HCEC 1CT (cell line): ENCODE results near the gene CLEC6A.
"Not testable (repeated sequence)": the region's sequence is repeated elsewhere in the genome, so short reads cannot be mapped to it uniquely, and the experiment has no call there.

Experiments used
- DNase-seq: peaks from one replicate; pipeline ENCODE4 v3.0.0-alpha.2; 2017

Gene CLEC6A

DNA sequence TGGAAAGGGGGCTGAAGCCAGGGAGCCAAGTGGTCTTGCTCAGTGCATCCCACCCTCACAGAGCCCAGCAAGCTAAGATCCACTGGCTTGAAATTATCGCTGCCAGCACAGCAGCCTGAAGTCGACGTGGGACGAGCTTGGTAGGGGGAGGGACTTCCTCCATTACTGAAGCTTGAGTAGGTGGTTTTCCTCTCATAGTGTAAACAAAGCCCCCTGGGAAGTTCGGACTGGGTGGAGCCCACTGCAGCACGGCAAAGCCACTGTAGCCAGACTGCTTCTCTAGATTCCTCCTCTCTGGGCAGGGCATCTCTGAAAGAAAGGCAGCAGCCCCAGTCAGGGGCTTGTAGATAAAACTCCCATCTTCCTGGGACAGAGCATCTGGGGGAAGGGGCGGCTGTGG is 40.3 kb downstream of the CLEC6A start:
- DNase-seq: not testable (repeated sequence)

DNA sequence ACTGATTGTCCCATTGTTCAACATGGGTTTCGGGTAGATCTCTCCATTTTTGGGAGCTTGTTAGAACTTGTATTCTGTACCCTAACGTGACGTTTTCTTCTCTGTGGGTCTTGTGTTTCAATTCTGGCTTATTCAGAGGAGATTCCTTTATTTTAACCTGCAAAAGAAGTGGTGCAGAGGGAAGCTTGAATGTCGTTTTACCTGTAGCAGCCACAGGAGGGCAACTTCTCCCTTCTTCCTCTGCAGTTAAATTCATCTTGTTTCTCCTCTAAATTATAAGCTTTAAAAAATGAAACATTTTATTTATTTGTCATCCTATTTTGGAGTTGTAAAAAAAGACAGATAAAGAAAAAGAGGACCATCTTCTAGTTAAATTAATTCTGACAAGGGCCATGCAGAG is 43.9 kb downstream of the CLEC6A start:
- no peak for DNase-seq

DNA sequence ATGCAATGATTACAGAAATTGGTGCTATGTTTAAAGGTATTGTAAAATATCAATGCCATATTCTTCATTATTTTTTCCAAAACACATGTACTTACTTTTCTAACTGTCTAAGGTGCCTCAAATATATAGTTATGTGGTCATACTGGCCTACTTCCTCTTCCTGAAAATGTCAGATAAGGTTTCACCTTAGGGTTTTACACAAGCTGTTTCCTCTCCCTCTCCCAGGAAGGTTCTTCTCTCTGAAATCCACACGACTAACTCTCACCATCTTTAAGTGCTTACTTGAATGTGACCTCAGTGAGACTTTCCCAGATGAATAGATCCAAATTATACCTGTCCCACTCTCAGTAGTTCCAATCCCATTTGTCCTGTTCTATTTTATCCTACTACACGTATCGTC is 46.0 kb downstream of the CLEC6A start:
- DNase-seq: no peak

DNA sequence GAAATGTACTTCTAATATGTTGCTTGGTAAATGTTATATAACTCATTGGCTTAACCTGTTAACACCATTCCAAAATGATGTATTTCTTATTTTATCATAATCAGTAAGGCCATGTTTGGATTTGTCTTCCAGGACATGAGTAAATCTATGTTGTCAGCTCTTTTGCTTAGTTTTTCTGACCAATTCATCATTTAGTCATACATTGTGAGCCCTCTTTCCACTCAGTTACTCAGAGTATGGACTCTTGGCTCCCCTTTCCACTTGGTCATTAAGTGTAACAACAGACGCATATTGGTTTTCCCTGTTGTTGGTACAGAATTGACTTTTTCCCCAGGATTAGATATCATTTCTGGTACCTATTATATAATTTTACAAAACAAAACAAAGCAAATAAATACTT is 48.6 kb downstream of the CLEC6A start:
- no peak for DNase-seq

DNA sequence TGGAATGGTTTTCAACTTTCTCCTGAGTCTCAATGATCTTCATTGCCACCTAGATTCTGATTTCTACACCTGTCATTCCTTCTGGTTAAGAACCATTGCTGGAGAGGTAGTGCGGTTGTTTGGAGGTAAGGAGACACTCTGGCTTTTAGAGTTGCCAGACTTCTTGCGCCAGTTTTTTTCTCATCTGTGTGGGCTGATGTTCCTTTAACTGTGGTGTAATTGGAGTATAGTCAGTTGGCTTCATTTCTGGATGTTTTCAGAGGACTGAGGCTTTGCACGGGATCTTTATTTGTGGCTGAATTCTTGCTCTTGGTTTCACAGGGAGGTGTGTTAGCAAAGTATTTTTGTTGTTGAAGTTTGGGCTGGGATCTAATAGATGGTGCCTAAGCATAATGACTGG is 51.8 kb downstream of the CLEC6A start:
- DNase-seq: no peak

DNA sequence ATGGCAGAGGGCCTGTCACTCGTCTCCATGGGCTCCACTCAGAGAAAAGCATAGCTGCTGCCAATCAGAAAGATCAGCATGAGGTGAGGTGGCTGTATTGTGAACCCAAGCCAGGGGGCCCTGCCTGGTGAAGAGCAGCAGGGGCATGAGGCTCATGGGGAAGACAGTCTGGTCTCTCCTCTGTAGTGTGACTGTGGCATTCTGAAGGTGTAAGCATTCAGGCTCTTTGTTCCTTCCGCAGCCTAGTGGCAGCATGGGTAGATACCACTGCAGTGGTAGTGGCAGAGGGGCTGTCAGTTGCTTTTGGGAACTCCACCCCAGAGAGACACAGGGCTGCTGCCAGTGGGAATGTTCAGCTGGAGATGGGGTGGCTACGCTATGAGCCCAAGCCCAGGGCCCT is 52.5 kb downstream of the CLEC6A start:
- no peak for DNase-seq

DNA sequence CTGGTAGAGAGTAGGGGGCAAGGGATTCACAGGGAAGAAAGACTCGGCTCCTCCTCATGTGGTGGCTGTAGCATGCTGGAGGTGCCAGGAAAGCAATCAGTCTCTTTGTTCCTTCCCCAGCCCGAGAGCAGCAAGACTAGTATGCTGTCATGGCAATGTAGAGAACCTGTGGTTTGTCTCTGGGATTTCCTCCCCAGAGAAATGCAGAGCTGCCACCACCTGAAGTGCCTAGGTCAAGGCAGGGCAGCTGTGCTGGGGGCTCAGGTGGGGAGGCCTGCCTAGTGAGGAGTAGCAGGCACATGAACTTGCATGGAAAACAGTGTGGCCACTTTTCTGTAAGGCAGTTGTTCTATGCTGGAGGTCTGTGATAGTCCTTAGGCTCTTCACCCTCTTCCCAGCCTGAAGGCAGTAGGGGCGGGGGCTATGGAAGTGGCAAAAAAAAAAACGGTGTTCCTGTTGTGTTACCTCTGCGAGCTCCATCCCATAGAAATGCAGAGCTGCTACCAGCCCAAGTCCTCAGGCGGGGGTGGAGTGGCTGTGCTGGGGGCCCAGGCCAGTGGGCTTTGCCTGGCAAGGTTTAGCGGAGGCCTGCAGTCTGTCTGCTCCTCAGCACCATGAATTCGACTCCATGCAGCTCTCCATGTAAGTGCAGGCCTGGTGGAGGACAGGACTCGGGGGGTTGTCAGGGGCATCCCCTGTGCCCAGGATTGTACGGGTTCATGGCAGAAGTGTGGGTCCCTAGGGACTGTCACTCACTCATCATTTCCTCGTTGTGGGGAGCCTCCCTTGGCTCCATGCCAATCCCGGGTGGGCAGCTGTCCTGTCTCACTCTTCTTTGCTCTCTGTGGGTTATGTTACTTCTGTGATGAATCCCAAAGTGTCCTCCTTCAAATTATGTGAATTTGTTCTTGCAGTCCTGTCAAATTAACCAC is 53.4 kb downstream of the CLEC6A start:
- no peak for DNase-seq

DNA sequence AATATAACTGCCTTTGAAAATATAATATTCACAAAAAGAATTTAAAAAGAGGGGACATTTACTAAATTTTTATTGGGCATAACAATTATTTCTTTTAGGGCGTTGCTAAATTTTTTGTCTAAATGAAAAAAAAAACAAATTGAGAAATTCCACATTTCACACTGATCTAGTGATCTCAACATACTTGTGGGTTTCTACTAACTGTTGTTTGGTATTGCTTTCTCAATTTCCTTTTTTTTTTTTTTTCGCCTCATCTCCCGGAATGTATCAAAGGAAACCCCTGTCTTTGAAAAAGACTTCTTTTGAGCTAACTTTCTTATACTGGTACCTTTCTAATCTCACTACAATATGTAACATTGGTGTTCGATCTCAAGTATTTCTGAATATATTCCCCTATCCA is 57.5 kb downstream of the CLEC6A start, which contains the start of gene CLEC4D:
Gene CLEC4D (plus strand): TSS at position 248 of the 400 bp plus-strand sequence. CDS start 230 bp downstream, outside the sequence.
- no peak for DNase-seq

DNA sequence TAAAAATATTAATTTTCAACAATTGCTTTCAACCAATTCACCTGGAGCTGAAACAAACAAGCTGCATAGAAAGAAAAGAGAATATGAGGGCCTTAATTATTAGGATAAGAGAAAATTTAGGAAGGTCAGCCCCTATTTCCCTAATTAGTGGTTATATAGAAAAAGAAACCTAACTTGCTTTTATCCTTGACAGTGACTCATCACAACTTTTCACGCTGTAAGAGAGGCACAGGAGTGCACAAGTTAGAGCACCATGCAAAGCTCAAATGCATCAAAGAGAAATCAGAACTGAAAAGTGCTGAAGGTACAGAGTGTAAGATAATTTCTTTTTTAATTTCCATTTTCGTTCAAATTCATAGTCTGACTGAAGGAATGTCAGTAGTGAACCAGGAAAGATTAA is 62.2 kb downstream of the CLEC6A start:
- DNase-seq: no peak

DNA sequence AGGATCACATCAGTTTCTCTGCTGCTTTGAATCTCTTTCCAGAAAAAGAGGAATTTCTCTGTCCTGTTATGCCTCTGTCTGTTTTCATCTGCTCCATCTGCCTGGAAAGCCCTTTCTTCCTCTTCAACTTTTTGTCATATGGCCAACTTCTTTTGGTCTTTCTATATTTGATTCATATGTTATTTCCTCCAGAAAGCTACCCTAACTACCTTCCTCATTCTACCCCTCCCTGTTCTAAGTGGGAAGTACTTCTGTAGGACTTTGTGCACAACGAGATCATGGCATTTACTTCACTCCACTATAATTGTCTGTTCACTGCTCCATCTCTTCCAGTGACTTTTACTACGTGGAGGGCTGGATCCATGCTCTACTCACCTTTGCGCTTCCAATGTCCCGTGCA is 63.4 kb downstream of the CLEC6A start:
- DNase-seq: no peak

DNA sequence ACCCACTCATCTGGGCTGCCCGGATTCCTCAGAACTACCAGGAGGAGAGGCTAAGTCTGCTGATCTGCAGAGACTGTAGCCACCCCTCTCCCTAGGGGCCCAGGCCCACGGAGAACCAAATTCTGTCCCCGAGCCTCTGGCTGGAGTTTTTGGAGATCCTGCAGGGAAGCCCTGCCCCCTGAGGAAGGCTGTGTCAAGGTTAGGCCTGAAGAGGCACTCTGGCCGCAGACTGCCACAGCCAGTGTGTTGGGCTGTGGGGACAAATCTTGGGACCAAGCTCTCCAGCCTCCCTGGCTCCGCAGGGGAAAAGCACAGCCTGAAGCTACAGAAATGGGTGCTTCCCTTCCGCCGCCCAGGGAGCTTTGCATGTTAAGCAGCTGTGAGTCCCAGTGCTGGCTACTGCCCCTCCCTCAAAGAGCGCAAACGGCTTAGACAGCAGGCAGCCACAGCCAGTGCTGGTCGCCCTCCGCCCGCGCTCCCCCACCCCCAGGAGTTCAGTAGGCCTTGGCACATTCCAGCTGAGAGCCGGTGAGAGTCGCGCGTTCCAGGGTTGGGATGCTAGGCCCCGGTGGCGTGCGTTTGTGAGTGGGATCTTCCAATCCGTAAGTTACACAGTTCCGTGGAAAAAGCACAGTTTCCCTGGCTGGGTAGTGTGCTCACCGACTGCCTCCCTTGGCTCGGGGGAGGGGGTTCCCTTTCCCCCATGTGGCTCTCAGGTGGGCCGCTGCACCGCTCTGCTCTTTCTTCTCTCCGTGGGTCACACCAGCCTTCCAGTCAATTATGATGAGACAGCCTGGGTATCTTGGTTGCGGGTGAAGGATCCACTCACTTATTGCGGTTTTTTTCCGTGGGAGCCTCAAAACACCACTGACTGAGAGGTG is 71.7 kb downstream of the CLEC6A start:
- DNase-seq: no peak
